DND-41 (cell line): ENCODE data around the gene LEUTX.

Source experiments
- ATAC-seq: fragments of 200-7000 bp; cut with Tn5 transposase; 3 replicates; pipeline ENCODE4 v1.9.1; 2021; ENCODE audit warnings: low read depth; ENCODE audit not compliant: insufficient read depth
- DNase-seq: peaks from one replicate; pipeline ENCODE4 v3.0.0-alpha.2; 2020
- H2AFZ ChIP-seq: 2 replicates; pipeline ENCODE4 v1.6.0; 2012; ENCODE audit warnings: low read depth, low read length
- H3K27ac ChIP-seq: 2 replicates; pipeline ENCODE4 v1.5.1; 2012; ENCODE audit warnings: low read length, inconsistent platforms
- H3K27me3 ChIP-seq: fragments of 200-600 bp; sonication (generic); 2 replicates; pipeline ENCODE4 v1.6.0; 2012; ENCODE audit warnings: low read length, mild to moderate bottlenecking, inconsistent platforms; ENCODE audit not compliant: insufficient read depth, poor library complexity
- H3K36me3 ChIP-seq: 2 replicates; pipeline ENCODE4 v1.5.1; 2012; ENCODE audit warnings: low read length, inconsistent platforms; ENCODE audit not compliant: insufficient read depth
- H3K4me1 ChIP-seq: 2 replicates; pipeline ENCODE4 v1.5.1; 2012; ENCODE audit warnings: mild to moderate bottlenecking, low read length; ENCODE audit not compliant: insufficient read depth
- H3K4me2 ChIP-seq: 2 replicates; pipeline ENCODE4 v1.6.0; 2012; ENCODE audit warnings: mild to moderate bottlenecking, moderate library complexity, low read length, inconsistent platforms; ENCODE audit not compliant: insufficient read depth
- H3K4me3 ChIP-seq, 2 experiments: fragments of 200-600 bp in 1 of 2; shearing (Covaris generic) in 1 of 2; 2 replicates each; pipeline ENCODE4 v1.5.1; 2012 to 2016; ENCODE audit warnings: inconsistent platforms in 2 of 2, low read length in 2 of 2, mild to moderate bottlenecking in 2 of 2, low read depth in 1 of 2, moderate library complexity in 1 of 2
- H3K79me2 ChIP-seq: 2 replicates; pipeline ENCODE4 v1.6.0; 2012; ENCODE audit warnings: low read length, inconsistent platforms; ENCODE audit not compliant: insufficient read depth
- H3K9ac ChIP-seq: 2 replicates; pipeline ENCODE4 v1.6.0; 2012; ENCODE audit warnings: low read depth, mild to moderate bottlenecking, inconsistent platforms, low read length, moderate library complexity
- H3K9me3 ChIP-seq: 2 replicates; pipeline ENCODE4 v1.5.1; 2012; ENCODE audit warnings: low read length, moderate library complexity, mild to moderate bottlenecking, inconsistent platforms; ENCODE audit not compliant: insufficient read depth, severe bottlenecking
- H4K20me1 ChIP-seq: 2 replicates; pipeline ENCODE4 v1.6.0; 2012; ENCODE audit warnings: low read length; ENCODE audit not compliant: insufficient read depth
- CTCF ChIP-seq: IDR thresholded peaks from 2 replicates; pipeline ENCODE4 v1.5.1; 2012; ENCODE audit warnings: borderline replicate concordance, low read length, moderate library complexity, mild to moderate bottlenecking; ENCODE audit not compliant: poor library complexity, severe bottlenecking; ENCODE audit errors: extremely low read depth
- EZH2 ChIP-seq: IDR thresholded peaks from 3 replicates; pipeline ENCODE4 v1.6.1; 2012; ENCODE audit warnings: borderline replicate concordance, low read depth, mild to moderate bottlenecking, moderate library complexity, low read length, inconsistent platforms; ENCODE audit not compliant: severe bottlenecking

LEUTX gene

GRCh38 chr19:39816287-39817048 is 37.8 kb downstream of the LEUTX start:
- H3K36me3 ChIP-seq, result no peaks in the 10 kb centered on the region
- H3K27me3 ChIP-seq, result no peaks in the 10 kb centered on the region
- H3K9ac ChIP-seq, result no peak overlapping the region
- no peaks in the 10 kb centered on the region for H3K79me2 ChIP-seq
- TF ChIP-seq EZH2 (no peak), CTCF (no peak)
- DNase-seq (no peak), ATAC-seq (no peak)
- H3K9me3 ChIP-seq, result no peaks in the 10 kb centered on the region
- H3K4me2 ChIP-seq, result no peak overlapping the region
- H2AFZ ChIP-seq, result no peak overlapping the region
- H3K4me3 ChIP-seq, result no peak overlapping the region
- H3K27ac ChIP-seq, result no peak overlapping the region
- no peaks in the 10 kb centered on the region for H4K20me1 ChIP-seq
- no peaks in the 10 kb centered on the region for H3K4me1 ChIP-seq

- H3K79me2 ChIP-seq, result no peaks in the 10 kb centered on the region
- H3K9ac ChIP-seq, result no peak overlapping the region
- no peak overlapping the region for H3K4me2 ChIP-seq
- H4K20me1 ChIP-seq, result no peaks in the 10 kb centered on the region
- DNase-seq, result no peak
- no peaks in the 10 kb centered on the region; the same call in 1 of the 2 replicates for H3K4me1 ChIP-seq
- H2AFZ ChIP-seq, result no peak overlapping the region
- no peak for ATAC-seq
- H3K27ac ChIP-seq, result no peak overlapping the region
- TF ChIP-seq EZH2 (no peak), CTCF (no peak)
- no peaks in the 10 kb centered on the region for H3K27me3 ChIP-seq
- H3K4me3 ChIP-seq, result no peak overlapping the region
- H3K36me3 ChIP-seq, result no peaks in the 10 kb centered on the region
- no peaks in the 10 kb centered on the region for H3K9me3 ChIP-seq
These were observed 39.4 kb downstream of the LEUTX start for GRCh38 chr19:39817888-39818561.

GRCh38 chr19:39818626-39819097 is 40.0 kb downstream of the LEUTX start:
- no peaks in the 10 kb centered on the region for H3K9me3 ChIP-seq
- peaks cover 4% of the 10 kb centered on the region for H3K4me1 ChIP-seq
- no peak overlapping the region for H3K4me3 ChIP-seq
- no peak for DNase-seq
- H3K27me3 ChIP-seq, result no peaks in the 10 kb centered on the region
- TF ChIP-seq CTCF (no peak), EZH2 (no peak)
- H3K27ac ChIP-seq, result no peak overlapping the region
- H3K9ac ChIP-seq, result no peak overlapping the region
- no peaks in the 10 kb centered on the region for H4K20me1 ChIP-seq
- H2AFZ ChIP-seq, result no peak overlapping the region
- no peak overlapping the region for H3K4me2 ChIP-seq
- H3K79me2 ChIP-seq, result peaks cover 4% of the 10 kb centered on the region
- H3K36me3 ChIP-seq, result no peaks in the 10 kb centered on the region
- ATAC-seq, result no peak
